K562 (cell line): ENCODE measurements around the gene ADD2. TPM values are rescaled to one million over a fixed set of nuclear protein-coding genes. Genes with fewer than 3 reads are reported as not detected.
A peak's percentile ranks its signal among the peaks of the same experiment; 100 is the strongest.

Experiments
- CHD2 ChIP-seq: IDR thresholded peaks from 2 replicates; pipeline ENCODE4 v1.6.1; 2011; ENCODE audit warnings: low read depth, low read length
- DEAF1 ChIP-seq: fragments of 450-650 bp; formaldehyde crosslinking; IDR thresholded peaks from 2 replicates; pipeline ENCODE4 v1.4.0; 2020; ENCODE audit warnings: mild to moderate bottlenecking, moderate library complexity
- FOXA3 ChIP-seq, 2 experiments: fragments of 450-650 bp in 1 of 2; sonication (generic) in 1 of 2; formaldehyde crosslinking; IDR thresholded peaks in 1 of 2; conservative IDR thresholded peaks in 1 of 2; 2 replicates each; pipeline versions ENCODE4 v1.4.0 to v1.8.0; 2020 to 2022; ENCODE audit warnings: mild to moderate bottlenecking in 2 of 2, missing genetic modification reagents in 1 of 2
- KLF1 ChIP-seq: fragments of 450-650 bp; IDR thresholded peaks from 2 replicates; pipeline ENCODE4 v1.6.1; 2016; ENCODE audit warnings: missing genetic modification characterization, missing compliant biosample characterization
- LEF1 ChIP-seq: fragments of 450-650 bp; IDR thresholded peaks from 2 replicates; pipeline ENCODE4 v1.6.1; 2016; ENCODE audit warnings: mild to moderate bottlenecking
- NR2C2 ChIP-seq, 2 experiments: fragments of 200-800 bp in 1 of 2; sonication (Bioruptor generic) in 1 of 2; sonication (generic) in 1 of 2; formaldehyde crosslinking in 1 of 2; IDR thresholded peaks; 2 replicates each; pipeline versions ENCODE4 v1.6.1 to v1.8.0; 2016 to 2022; ENCODE audit warnings: mild to moderate bottlenecking in 1 of 2, missing compliant biosample characterization in 1 of 2, missing genetic modification characterization in 1 of 2, missing genetic modification reagents in 1 of 2
- RAD21 ChIP-seq, 2 experiments: fragments of 250-450 bp in 1 of 2; fragments of 450-650 bp in 1 of 2; sonication (Bioruptor Pico) in 1 of 2; formaldehyde crosslinking in 1 of 2; IDR thresholded peaks in 1 of 2; conservative IDR thresholded peaks in 1 of 2; 2 replicates each; pipeline versions ENCODE4 v1.4.0 to v1.8.0; 2020 to 2022; ENCODE audit warnings: mild to moderate bottlenecking in 2 of 2, moderate library complexity in 1 of 2
- SMARCA4 ChIP-seq: fragments of 450-650 bp; IDR thresholded peaks from 2 replicates; pipeline ENCODE4 v1.6.1; 2016
- USF2 ChIP-seq: sonication (generic); formaldehyde crosslinking; IDR thresholded peaks from 2 replicates; pipeline ENCODE4 v1.5.0; 2020; ENCODE audit warnings: missing genetic modification reagents
- ZBTB43 ChIP-seq: sonication (generic); formaldehyde crosslinking; IDR thresholded peaks from 2 replicates; pipeline ENCODE4 v1.8.0; 2023; ENCODE audit warnings: mild to moderate bottlenecking, missing genetic modification reagents
- ZNF253 ChIP-seq: fragments of 250-450 bp; sonication (Bioruptor Pico); conservative IDR thresholded peaks from 2 replicates; pipeline ENCODE4 v1.6.1; 2021; ENCODE audit warnings: mild to moderate bottlenecking
- ZNF277 ChIP-seq: fragments of 250-450 bp; sonication (Bioruptor Pico); IDR thresholded peaks from 2 replicates; pipeline ENCODE4 v1.8.0; 2022; ENCODE audit warnings: inconsistent platforms, mild to moderate bottlenecking, moderate library complexity, borderline replicate concordance
- ZNF41 ChIP-seq: fragments of 250-450 bp; sonication (Bioruptor Pico); conservative IDR thresholded peaks from 2 replicates; pipeline ENCODE4 v1.4.0; 2020; ENCODE audit warnings: mild to moderate bottlenecking
- ZNF668 ChIP-seq: fragments of 250-450 bp; sonication (Bioruptor Pico); IDR thresholded peaks from 2 replicates; pipeline ENCODE4 v1.8.0; 2022; ENCODE audit warnings: mild to moderate bottlenecking, inconsistent platforms
- polyA plus RNA-seq, 8 experiments: library from polyadenylated mRNA; depleted of rRNA in 4 of 8; stranded (reverse) in 5 of 8; unstranded in 3 of 8; fragments of >200 nt; fragmentation: Nextera tagmentation in 2 of 8; fragmentation: Illumina TruSeq in 1 of 8; extraction: Ambion mirVana in 2 of 8; extraction: Trizol in 1 of 8; gene quantifications; 2 replicates each; pipeline versions ENCODE4 v1.2.1 to v1.2.3, GENCODE V29; 2011 to 2014; ENCODE audit warnings: inconsistent platforms in 1 of 8, missing spikeins in 1 of 8
- total RNA-seq, 7 experiments: library from RNA; depleted of rRNA in 6 of 7; stranded (reverse); fragments of >200 nt in 6 of 7; fragmentation: Illumina TruSeq in 2 of 7; extraction: Trizol in 2 of 7; gene quantifications; 2 replicates each; pipeline versions ENCODE4 v1.2.1 to v1.2.3, GENCODE V29; 2011 to 2021; ENCODE audit warnings: low replicate concordance in 1 of 7

The ADD2 gene
- total and polyA plus RNA-seq, 9 of the 15 experiments (the other 6 are each of a cell fraction or from before 2014, with no cell fraction given) = 3.5 to 63.0 (median 36.2) TPM

- TF ChIP-seq DEAF1 (CRISPR knock-in tag) (no peak), LEF1 (peak; percentile 80; the same call in 1 of the 2 replicates), ZNF253 (CRISPR knock-in tag) (no peak), ZBTB43 (CRISPR knock-in tag) (no peak), KLF1 (no peak), NR2C2 (CRISPR knock-in tag; IDR thresholded peaks at IDR 0.05) (no peak), NR2C2 (tag; IDR thresholded peaks at IDR 0.05) (peak; percentile 47), ZNF277 (no peak), CHD2 (no peak), RAD21 (CRISPR knock-in tag; conservative IDR thresholded peaks at IDR 0.05 in 1 of 2, IDR thresholded peaks at IDR 0.05 in 1 of 2) (no peak), ZNF668 (CRISPR knock-in tag) (no peak), FOXA3 (CRISPR knock-in tag; conservative IDR thresholded peaks at IDR 0.05 in 1 of 2, IDR thresholded peaks at IDR 0.05 in 1 of 2) (peak in 1 of 2 experiments; percentile 61; a peak in 1 of 4 replicates), ZNF41 (no peak), USF2 (no peak), SMARCA4 (peak; percentile 55)
Measured at GRCh38 chr2:70753031-70753430, 15.0 kb downstream of the ADD2 start (continued).
